ENCODE measurements around the gene TOX3. TPM values are rescaled to one million over a fixed set of nuclear protein-coding genes. Genes with fewer than 3 reads are reported as not detected.

TOX3 gene
- total and polyA plus RNA-seq, 12 donors, result not detected

- Histone ChIP-seq H3K27ac (no peak overlapping the region), H3K36me3 (no peaks in the 10 kb centered on the region), H3K9me3 (no peaks in the 10 kb centered on the region), H3K4me1 (no peaks in the 10 kb centered on the region), H3K4me3 (no peak overlapping the region), H3K27me3 (peaks cover 0 to 4% (median 0%) of the 10 kb centered on the region in 7 donors)
- intact Hi-C loops (cut with DNase I), result no loop called here
- ATAC-seq (no peak), DNase-seq (no peak)
- WGBS, 2 donors, result 98 to 100% methylated on average over 1 of the region's 1 CpG
- no peak for TF ChIP-seq CTCF (IDR thresholded peaks at IDR 0.05)
These were observed 112.7 kb downstream of the TOX3 start for GRCh38 chr16:52434224-52434623.

GRCh38 chr16:52433643-52434042 is 113.3 kb downstream of the TOX3 start:
- no peaks in the 10 kb centered on the region for H3K4me1 ChIP-seq
- ATAC-seq, result no peak
- no peak for TF ChIP-seq CTCF (IDR thresholded peaks at IDR 0.05)
- peaks cover 0 to 4% (median 0%) of the 10 kb centered on the region in 7 donors for H3K27me3 ChIP-seq
- WGBS, 2 donors, result 67 to 73% methylated on average over 2 of the region's 2 CpGs
- no peak overlapping the region for H3K4me3 ChIP-seq
- no peak overlapping the region for H3K27ac ChIP-seq
- no peak for DNase-seq
- no peaks in the 10 kb centered on the region for H3K36me3 ChIP-seq
- intact Hi-C loops (cut with DNase I), result no loop called here
- no peaks in the 10 kb centered on the region for H3K9me3 ChIP-seq

- intact Hi-C loops (cut with DNase I), result no loop called here
- no peaks in the 10 kb centered on the region for H3K4me1 ChIP-seq
- 92 to 93% methylated on average over 2 of the region's 2 CpGs for WGBS, 2 donors
These were observed 122.4 kb downstream of the TOX3 start for GRCh38 chr16:52424591-52424990.

GRCh38 chr16:52422307-52422706 is 124.6 kb downstream of the TOX3 start:
- Histone ChIP-seq H3K27ac (no peak overlapping the region), H3K4me3 (no peak overlapping the region), H3K36me3 (no peaks in the 10 kb centered on the region), H3K9me3 (peaks cover 0 to 4% (median 0%) of the 10 kb centered on the region in 11 donors), H3K4me1 (no peaks in the 10 kb centered on the region), H3K27me3 (no peaks in the 10 kb centered on the region)
- TF ChIP-seq CTCF (IDR thresholded peaks at IDR 0.05), result no peak
- intact Hi-C loops (cut with DNase I), result no loop called here
- WGBS, 2 donors, result 54 to 61% methylated on average over 1 of the region's 1 CpG
- no peak for DNase-seq
- no peak for ATAC-seq

More at GRCh38 chr16:52424591-52424990, 122.4 kb downstream of the TOX3 start:
- Histone ChIP-seq H3K27me3 (no peaks in the 10 kb centered on the region), H3K27ac (no peak overlapping the region), H3K4me3 (no peak overlapping the region), H3K9me3 (no peaks in the 10 kb centered on the region), H3K36me3 (no peaks in the 10 kb centered on the region)
- ATAC-seq (no peak), DNase-seq (no peak)
- TF ChIP-seq CTCF (IDR thresholded peaks at IDR 0.05), result no peak
